Hair follicle dermal papilla cell (primary cell): ENCODE results near the gene SIRPA. TPM values are rescaled to one million over a fixed set of nuclear protein-coding genes. Genes with fewer than 3 reads are reported as not detected.

Source experiments
- total RNA-seq: library from RNA; depleted of rRNA; stranded (reverse); fragments of >200 nt; gene quantifications from 2 replicates; pipeline ENCODE4 v1.2.3, GENCODE V29; 2012

Gene SIRPA
- total RNA-seq, result 5.8 and 7.4 TPM in 2 replicates

GRCh38 chr20:1894951-1895673 lies at the start of gene SIRPA:
SIRPA (plus strand) TSS chr20:1895407; CDS start chr20:1895448, 41 bp downstream.

Other genes starting within 250 kb of the SIRPA start
- gene SIRPG, start 237.6 kb upstream of the SIRPA start, total RNA-seq, result not detected in 2 replicates
- gene PDYN, start 98.7 kb downstream of the SIRPA start, total RNA-seq, result not detected in 2 replicates
- gene STK35, start 206.4 kb downstream of the SIRPA start, total RNA-seq, result 19.2 and 23.5 TPM in 2 replicates